GM12892 (cell line): ENCODE results near the gene RASGRP1.

ENCODE experiments used
- POLR2A ChIP-seq: IDR thresholded peaks from 2 replicates; pipeline ENCODE4 v1.6.1; 2011; ENCODE audit warnings: low read depth, low read length, control low read depth
- POLR2AphosphoS5 ChIP-seq: IDR thresholded peaks from 2 replicates; pipeline ENCODE4 v1.6.1; 2011; ENCODE audit warnings: low read depth, low read length, control low read depth
- TAF1 ChIP-seq: IDR thresholded peaks from 2 replicates; pipeline ENCODE4 v1.6.1; 2011; ENCODE audit warnings: low read depth, mild to moderate bottlenecking, control low read depth, low read length, borderline replicate concordance

DNA sequence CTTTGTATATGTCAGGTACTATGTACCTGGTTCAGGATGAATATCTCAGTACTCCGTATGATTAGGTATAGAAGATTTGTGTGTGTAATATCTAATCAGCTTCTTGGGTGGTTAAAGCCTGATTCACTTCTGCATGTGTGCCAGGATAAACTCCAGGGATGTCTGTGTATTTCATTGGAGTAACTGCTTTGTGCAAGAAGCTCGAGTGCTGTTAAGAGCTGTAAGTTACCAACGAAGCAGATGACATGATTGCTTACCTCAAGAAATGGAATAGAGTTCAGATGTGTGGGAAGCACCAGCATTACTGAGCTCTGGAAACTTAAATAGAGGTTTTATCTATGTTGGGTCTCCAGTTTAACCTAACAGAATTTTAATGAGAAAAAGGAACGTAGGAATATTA is 87.0 kb downstream of the RASGRP1 start:
- no peak for TF ChIP-seq TAF1
- no peak for TF ChIP-seq POLR2A
- TF ChIP-seq POLR2AphosphoS5, result no peak
